Renal cortical epithelial cell (primary cell): ENCODE measurements around the gene KCNA1. TPM values are rescaled to one million over a fixed set of nuclear protein-coding genes. Genes with fewer than 3 reads are reported as not detected.

Source experiments
- DNase-seq: peaks from one replicate; pipeline ENCODE4 v3.0.0-alpha.2; 2011; ENCODE audit warnings: low read depth
- total RNA-seq: library from RNA; depleted of rRNA; stranded (reverse); fragments of >200 nt; gene quantifications from 2 replicates; pipeline ENCODE4 v1.2.3, GENCODE V29; 2014

The KCNA1 gene
- total RNA-seq, 1 donor from 2014 or later = not detected

GRCh38 chr12:4960547-4960946 is 50.8 kb downstream of the KCNA1 start:
- DNase-seq = no peak

DNA sequence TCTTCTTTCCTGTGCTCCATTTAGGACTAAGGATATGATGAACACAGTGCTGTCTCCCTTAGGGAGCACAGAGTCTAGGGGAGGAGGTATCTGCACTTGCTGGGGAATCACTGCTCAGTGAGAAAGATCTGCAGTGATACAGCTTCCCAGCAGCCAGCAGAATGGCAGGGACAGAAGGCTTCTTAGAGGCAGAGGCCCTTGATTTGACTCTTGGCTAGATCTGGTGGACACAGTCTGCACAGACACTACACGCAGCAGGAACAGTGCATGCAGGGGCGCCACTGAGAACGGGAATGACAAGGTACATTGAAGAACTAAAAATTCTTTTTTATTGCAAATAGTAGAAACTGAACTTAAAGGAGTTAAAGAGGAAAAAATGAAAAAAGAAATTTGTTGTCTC is 51.6 kb downstream of the KCNA1 start:
- DNase-seq = no peak

DNA sequence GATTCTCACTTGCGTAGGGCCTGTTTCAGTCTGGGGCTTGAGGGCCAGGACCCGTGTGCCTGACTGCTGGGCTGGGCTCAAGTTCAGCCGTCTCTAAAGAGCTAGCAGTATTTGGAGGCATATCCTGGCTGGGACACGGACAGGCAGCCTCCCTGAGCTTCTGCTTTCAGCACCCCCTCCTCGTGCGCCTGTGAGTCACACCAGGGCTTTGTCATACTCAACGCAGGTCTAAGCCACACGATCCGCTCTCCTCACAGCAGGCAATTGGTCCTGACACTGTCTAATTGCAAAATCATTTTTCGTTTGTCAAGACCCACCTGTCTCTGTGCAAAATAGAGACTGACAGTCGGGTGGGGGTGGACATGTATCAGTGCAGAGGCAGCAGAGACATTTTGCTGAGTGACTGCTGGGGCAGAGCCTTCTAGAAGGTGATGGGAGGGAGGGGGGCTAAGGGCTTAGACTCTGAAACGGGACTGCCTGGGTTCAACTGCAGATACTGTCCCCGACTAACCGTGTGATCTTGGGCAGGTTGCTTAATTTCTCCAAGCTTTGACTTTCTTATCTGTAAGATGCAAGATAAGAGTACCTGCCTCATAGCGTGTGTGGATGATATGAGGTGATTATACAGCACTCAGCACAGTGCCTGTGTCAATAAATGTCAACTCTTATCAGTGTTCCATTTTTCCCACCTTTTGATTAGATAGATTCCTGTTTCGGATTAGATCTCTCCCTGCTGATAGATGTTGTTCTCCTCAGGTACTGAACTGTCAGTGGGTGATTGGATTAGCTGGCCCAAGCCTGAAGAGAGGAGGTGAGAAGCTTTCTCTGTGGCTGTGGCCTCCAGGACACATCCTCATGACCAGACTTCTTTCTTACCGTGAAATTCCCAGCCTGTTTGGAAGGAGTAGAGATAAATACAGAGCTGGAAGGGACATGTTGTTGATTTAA is 53.1 kb downstream of the KCNA1 start:
- DNase-seq = no peak

Other genes starting within 250 kb of the KCNA1 start
- 0.05 TPM in 1 of 2 replicates, not detected in the other for gene GALNT8, start 189.5 kb upstream of the KCNA1 start, total RNA-seq
- not detected in 2 replicates for gene KCNA5, start 134.0 kb downstream of the KCNA1 start, total RNA-seq